NCI-H1092 treated with DMSO at 0.1 percent for 48 hours (cell line): ENCODE measurements around the gene CLRN3.

Source experiments
- DNase-seq: peaks from one replicate; lab custom pipeline; 2025; lab: John Stamatoyannopoulos, UW

The CLRN3 gene

GRCh38 chr10:127874671-127875448 lies 17.9 kb downstream of the CLRN3 start:
- no peak for DNase-seq

GRCh38 chr10:127873901-127874470 lies 18.8 kb downstream of the CLRN3 start:
- no peak for DNase-seq

GRCh38 chr10:127872871-127873600 lies 19.7 kb downstream of the CLRN3 start:
- no peak for DNase-seq

GRCh38 chr10:127872011-127872761 lies 20.6 kb downstream of the CLRN3 start:
- no peak for DNase-seq

- DNase-seq, result no peak
These were observed 21.1 kb downstream of the CLRN3 start for GRCh38 chr10:127871631-127872010.

GRCh38 chr10:127869329-127869728 lies 23.4 kb downstream of the CLRN3 start:
- DNase-seq, result no peak

- no peak for DNase-seq
These were observed 24.9 kb downstream of the CLRN3 start for GRCh38 chr10:127867805-127868204.

GRCh38 chr10:127866276-127867013 lies 26.3 kb downstream of the CLRN3 start:
- DNase-seq, result no peak

GRCh38 chr10:127863231-127863825 lies 29.4 kb downstream of the CLRN3 start:
- no peak for DNase-seq

- DNase-seq, result no peak
These were observed 32.1 kb downstream of the CLRN3 start for GRCh38 chr10:127860592-127860991.

- no peak for DNase-seq
These were observed 36.8 kb downstream of the CLRN3 start for GRCh38 chr10:127855976-127856375.

- no peak for DNase-seq
These were observed 37.2 kb downstream of the CLRN3 start for GRCh38 chr10:127855591-127855881.

- no peak for DNase-seq
These were observed 37.8 kb downstream of the CLRN3 start for GRCh38 chr10:127854769-127855590.

- peak; percentile 42 for DNase-seq
These were observed 38.6 kb downstream of the CLRN3 start for GRCh38 chr10:127853868-127854768.

GRCh38 chr10:127852456-127852855 lies 40.3 kb downstream of the CLRN3 start:
- no peak for DNase-seq

- DNase-seq, result no peak
These were observed 41.0 kb downstream of the CLRN3 start for GRCh38 chr10:127851661-127852194.

- DNase-seq, result no peak
These were observed 41.8 kb downstream of the CLRN3 start for GRCh38 chr10:127850944-127851343.

GRCh38 chr10:127849921-127850320 lies 42.8 kb downstream of the CLRN3 start:
- DNase-seq, result no peak

GRCh38 chr10:127849224-127849623 lies 43.5 kb downstream of the CLRN3 start:
- DNase-seq, result no peak
